Measurements from ENCODE around the gene NDUFAF4. TPM values are rescaled to one million over a fixed set of nuclear protein-coding genes. Genes with fewer than 3 reads are reported as not detected.

NDUFAF4 gene
- total and polyA plus RNA-seq, 2 experiments from 2014 or later = 35.1 to 233 TPM

DNA sequence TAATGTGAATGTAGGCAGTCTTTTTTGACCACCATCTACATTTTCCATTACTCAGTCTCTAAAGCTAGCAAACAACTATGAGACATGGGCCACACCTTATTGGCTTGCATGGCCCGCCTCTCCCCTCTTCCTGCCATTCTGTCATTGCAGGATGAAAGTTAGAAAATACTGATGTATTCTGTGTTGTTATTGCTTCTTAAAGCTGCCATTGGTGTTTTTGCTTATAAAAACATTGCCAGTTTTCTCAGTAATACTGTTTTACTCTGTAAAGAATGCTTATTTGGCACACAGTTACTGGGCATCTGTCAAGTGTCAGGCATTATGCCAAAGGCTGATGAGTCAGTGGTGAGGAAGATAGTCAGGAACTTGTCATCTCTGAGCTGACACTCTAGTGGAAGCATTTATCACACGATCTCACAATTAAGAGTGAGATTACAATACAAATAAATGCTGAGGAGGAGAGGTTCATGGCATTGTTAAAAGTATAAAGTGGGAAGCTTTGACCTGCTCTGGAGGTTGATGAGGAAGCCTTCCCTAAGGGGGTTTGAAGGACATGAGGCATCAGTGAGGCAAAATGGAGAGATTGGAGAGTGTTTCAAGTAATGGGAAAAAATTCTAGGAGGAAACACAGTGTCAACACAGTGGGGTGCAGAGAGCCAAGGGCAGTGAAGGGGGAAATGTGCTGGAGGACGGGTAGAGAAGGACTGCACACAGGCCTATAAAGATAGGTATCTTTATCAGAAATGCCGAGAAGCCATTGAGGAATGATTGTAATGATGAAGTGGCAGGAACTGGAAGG lies 41.5 kb upstream of the NDUFAF4 start:
- Histone ChIP-seq H2AFZ (peak overlapping the region; percentile 28; the same call in 1 of the 2 replicates), H3K4me3 (no peak overlapping the region), H3K4me1 (ENCODE audit: insufficient read depth) (no peaks in the 10 kb centered on the region), H3K36me3 (ENCODE audit: insufficient read depth) (no peaks in the 10 kb centered on the region), H3K27me3 (ENCODE audit: insufficient read depth) (no peaks in the 10 kb centered on the region), H3K4me2 (no peak overlapping the region), H3K79me2 (replicated peaks; ENCODE audit: insufficient read depth) (no peaks in the 10 kb centered on the region), H3F3A (replicated peaks; ENCODE audit: low read depth) (no peaks in the 10 kb centered on the region), H3K9me2 (ENCODE audit: insufficient read depth) (no peaks in the 10 kb centered on the region), H3K27ac (ENCODE audit: low read depth) (no peak overlapping the region), H4K20me1 (replicated peaks; ENCODE audit: insufficient read depth) (no peaks in the 10 kb centered on the region)
- no peaks in the 10 kb centered on the region for H3K27me3 Mint-ChIP-seq (ENCODE audit: insufficient read depth, low read depth, poor library complexity)
- ATAC-seq (no peak), DNase-seq (ENCODE audit: low spot score) (no peak)
- TF ChIP-seq EZH2phosphoT487 (IDR thresholded peaks at IDR 0.05; ENCODE audit: unreplicated experiment) (no peak), CREB1 (CRISPR knock-in tag; IDR thresholded peaks at IDR 0.05; ENCODE audit: low read depth) (no peak), NANOG (IDR thresholded peaks at IDR 0.05; ENCODE audit: borderline replicate concordance) (no peak), STAT1 (IDR thresholded peaks at IDR 0.05; ENCODE audit: unreplicated experiment) (no peak), REST (IDR thresholded peaks at IDR 0.05; ENCODE audit: unreplicated experiment) (no peak), POLR2AphosphoS5 (IDR thresholded peaks at IDR 0.05; ENCODE audit: low read depth) (no peak), JUNB (IDR thresholded peaks at IDR 0.05; ENCODE audit: unreplicated experiment) (no peak), CTCF (conservative IDR thresholded peaks at IDR 0.05; ENCODE audit: low read depth in 2 of 2) (no peak)
- TF ChIP-seq, protein P1, sequence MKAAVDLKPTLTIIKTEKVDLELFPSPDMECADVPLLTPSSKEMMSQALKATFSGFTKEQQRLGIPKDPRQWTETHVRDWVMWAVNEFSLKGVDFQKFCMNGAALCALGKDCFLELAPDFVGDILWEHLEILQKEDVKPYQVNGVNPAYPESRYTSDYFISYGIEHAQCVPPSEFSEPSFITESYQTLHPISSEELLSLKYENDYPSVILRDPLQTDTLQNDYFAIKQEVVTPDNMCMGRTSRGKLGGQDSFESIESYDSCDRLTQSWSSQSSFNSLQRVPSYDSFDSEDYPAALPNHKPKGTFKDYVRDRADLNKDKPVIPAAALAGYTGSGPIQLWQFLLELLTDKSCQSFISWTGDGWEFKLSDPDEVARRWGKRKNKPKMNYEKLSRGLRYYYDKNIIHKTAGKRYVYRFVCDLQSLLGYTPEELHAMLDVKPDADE (IDR thresholded peaks at IDR 0.05) = no peak
- 0 out of 2 replicates have a peak overlapping the region, but pooled peaks have one; percentile 3 for H3K27ac Mint-ChIP-seq
- H3K9me3 Mint-ChIP-seq = no peaks in the 10 kb centered on the region
- H3K36me3 Mint-ChIP-seq (ENCODE audit: low read depth) = no peaks in the 10 kb centered on the region
- H3K4me1 Mint-ChIP-seq = peaks cover 7% of the 10 kb centered on the region; the same call in 2 of the 3 replicates
- H3K4me3 Mint-ChIP-seq = no peak overlapping the region
